GM18870 (cell line): ENCODE measurements around the gene ASAH2B.

ENCODE experiments used
- ATAC-seq: cut with Tn5 transposase; IDR thresholded peaks from one replicate; pipeline ENCODE4 v1.9.1; 2021; ENCODE audit warnings: moderate library complexity; ENCODE audit not compliant: unreplicated experiment

Gene ASAH2B

DNA sequence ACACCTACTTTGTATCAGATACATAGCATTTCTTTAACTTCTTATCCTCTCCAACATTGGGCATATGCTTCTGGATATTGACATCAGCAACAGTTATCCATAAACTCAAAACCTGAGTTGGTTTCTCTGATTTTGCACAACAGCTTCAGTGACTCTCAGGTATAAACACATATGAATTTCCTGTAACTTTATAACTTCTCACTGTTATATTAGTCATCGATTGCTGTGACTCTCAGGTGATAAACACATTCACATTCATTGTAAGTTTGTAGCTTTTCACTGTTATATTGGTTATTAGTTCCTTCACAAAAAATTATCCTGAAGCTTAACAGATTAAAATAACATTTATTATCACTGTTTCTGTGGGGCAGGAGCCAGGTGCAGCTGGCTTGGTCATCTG is 57.0 kb downstream of the ASAH2B start:
- no peak for ATAC-seq

DNA sequence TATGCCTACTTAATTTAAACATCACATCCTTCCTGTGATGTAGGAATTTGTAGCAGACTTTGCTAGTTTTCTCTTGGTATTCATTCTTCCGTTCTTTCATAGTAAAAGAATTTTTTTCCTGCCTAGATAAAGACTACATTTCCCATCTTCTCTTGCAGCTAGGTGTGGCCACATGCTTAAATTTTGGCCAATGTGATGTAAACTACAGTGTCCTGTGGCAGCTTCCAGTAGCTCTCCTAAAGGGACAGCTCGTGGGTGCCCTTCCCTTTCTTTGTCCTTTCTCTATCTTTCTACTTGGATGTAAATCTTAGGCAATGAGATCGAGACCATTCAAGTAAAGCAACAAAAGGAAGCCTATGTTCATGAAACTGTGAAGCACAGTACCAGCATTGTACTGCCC is 58.6 kb downstream of the ASAH2B start:
- no peak for ATAC-seq

- no peak for ATAC-seq
Observed at GRCh38 chr10:50799595-50799994, 59.9 kb downstream of the ASAH2B start.

GRCh38 chr10:50805981-50806622 is 66.4 kb downstream of the ASAH2B start:
- no peak for ATAC-seq

GRCh38 chr10:50807851-50808776 is 68.4 kb downstream of the ASAH2B start:
- ATAC-seq = no peak
